HG03457 (cell line): ENCODE results near the gene ZNF772.

ENCODE experiments used
- ATAC-seq: cut with Tn5 transposase; IDR thresholded peaks from one replicate; pipeline ENCODE4 v1.9.1; 2021; ENCODE audit warnings: moderate number of reproducible peaks; ENCODE audit not compliant: unreplicated experiment

Gene ZNF772

DNA sequence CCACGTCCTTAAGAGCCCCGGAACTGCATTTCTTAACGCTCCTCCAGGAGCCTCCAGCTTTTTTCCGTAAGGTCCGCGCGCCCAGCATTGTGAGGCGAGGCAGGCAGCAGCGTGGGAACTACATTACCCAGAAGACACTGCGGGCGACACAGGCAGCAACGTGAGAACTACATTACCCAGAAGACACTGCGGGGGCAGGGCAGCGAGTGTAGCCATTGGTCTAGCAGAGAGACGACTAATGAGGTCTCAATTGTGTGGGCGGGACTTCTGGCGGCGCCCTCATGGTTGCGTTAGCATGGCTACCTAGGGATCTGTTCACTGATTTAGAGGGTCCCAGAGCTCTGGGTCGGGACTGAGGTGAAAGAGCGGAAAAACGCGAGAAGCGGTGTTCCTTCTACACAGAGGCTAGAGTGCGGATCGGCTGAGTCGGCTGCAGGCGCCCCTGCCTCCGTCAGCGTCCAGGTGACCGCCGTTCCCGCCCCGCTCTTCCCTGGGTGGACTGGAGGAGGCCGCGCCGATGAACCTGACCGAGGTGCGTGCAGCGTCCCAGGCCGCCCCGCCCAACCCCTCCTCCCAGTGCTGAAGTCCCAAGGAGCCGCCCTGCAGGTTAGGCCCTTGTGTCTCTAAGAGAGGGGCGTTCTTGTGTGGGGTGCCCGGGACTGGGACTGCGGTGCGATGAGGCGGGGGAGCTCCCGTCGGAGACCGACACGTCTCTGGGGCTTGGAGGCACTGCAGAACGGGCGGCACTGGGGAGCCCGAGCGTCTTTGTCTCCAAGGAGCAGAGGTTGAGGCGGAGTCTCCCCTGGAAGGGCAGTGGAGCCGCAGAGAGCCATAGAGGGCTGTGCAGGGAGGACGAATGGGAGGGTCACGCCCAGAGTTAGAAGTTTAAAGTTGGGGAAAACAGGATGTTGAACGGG is 42.0 kb downstream of the ZNF772 start, which contains the start of gene ZNF749:
Gene ZNF749, plus strand, starts transcription at position 264 of the 917 bp plus-strand sequence. Its CDS starts 254 bp downstream, at position 518.
- peak; percentile 79 for ATAC-seq

- peak; percentile 7 for ATAC-seq
Measured at GRCh38 chr19:57434386-57435061, 42.8 kb downstream of the ZNF772 start.

DNA sequence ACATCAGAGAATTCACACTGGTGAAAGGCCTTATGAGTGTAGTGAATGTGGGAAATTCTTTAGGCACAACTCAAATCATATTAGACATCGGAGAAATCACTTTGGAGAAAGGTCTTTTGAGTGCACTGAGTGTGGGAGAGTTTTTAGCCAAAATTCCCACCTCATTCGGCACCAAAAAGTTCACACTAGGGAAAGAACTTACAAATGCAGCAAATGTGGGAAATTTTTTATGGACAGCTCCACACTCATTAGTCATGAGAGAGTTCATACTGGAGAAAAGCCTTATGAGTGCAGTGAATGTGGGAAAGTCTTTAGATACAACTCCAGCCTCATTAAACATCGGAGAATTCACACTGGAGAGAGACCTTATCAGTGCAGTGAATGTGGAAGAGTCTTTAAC is 56.3 kb downstream of the ZNF772 start:
- no peak for ATAC-seq

GRCh38 chr19:57419439-57419838 is 57.9 kb downstream of the ZNF772 start:
- ATAC-seq, result no peak
